ENCODE data around the gene CFAP97D1.

CFAP97D1 gene

GRCh38 chr17:43816336-43817320 is 36.4 kb downstream of the CFAP97D1 start:
- H3K4me3 ChIP-seq (ENCODE audit: low read length, poor library complexity, severe bottlenecking) = no peak overlapping the region
- no peaks in the 10 kb centered on the region for H3K9me3 ChIP-seq (ENCODE audit: insufficient read depth, low read depth, low read length)
- no peak overlapping the region for H3K9ac ChIP-seq (ENCODE audit: low read depth, low read length, poor library complexity, severe bottlenecking)
- H3F3A ChIP-seq (ENCODE audit: low read depth) = no peaks in the 10 kb centered on the region
- no peak overlapping the region for H3K4me2 ChIP-seq (ENCODE audit: low read depth, low read length, poor library complexity, severe bottlenecking)
- H3K4me1 ChIP-seq (ENCODE audit: insufficient read depth, low read length, poor library complexity, severe bottlenecking) = no peaks in the 10 kb centered on the region
- H3K27me3 ChIP-seq (ENCODE audit: insufficient read depth, low read length, poor library complexity, severe bottlenecking) = no peaks in the 10 kb centered on the region
- H4K20me1 ChIP-seq (ENCODE audit: insufficient read depth, low read length, poor library complexity, severe bottlenecking) = no peaks in the 10 kb centered on the region
- no peak overlapping the region for H2AFZ ChIP-seq (ENCODE audit: low read length)
- H3K79me2 ChIP-seq (ENCODE audit: insufficient read depth, low read length) = no peaks in the 10 kb centered on the region
- no peaks in the 10 kb centered on the region for H3K36me3 ChIP-seq (ENCODE audit: insufficient read depth, low read length)
- no peaks in the 10 kb centered on the region for H3K9me2 ChIP-seq (replicated peaks; ENCODE audit: low read depth, low read length)
- TF ChIP-seq CTCF (conservative IDR thresholded peaks at IDR 0.05; ENCODE audit: low read length) = no peak
- no peak for TF ChIP-seq EZH2phosphoT487 (IDR thresholded peaks at IDR 0.05; ENCODE audit: borderline replicate concordance)

- Histone ChIP-seq H2AFZ (ENCODE audit: low read length) (no peak overlapping the region), H4K20me1 (ENCODE audit: insufficient read depth, low read length, poor library complexity, severe bottlenecking) (no peaks in the 10 kb centered on the region), H3K27me3 (ENCODE audit: insufficient read depth, low read length, poor library complexity, severe bottlenecking) (no peaks in the 10 kb centered on the region), H3K9me3 (ENCODE audit: insufficient read depth, low read depth, low read length) (no peaks in the 10 kb centered on the region), H3F3A (ENCODE audit: low read depth) (no peaks in the 10 kb centered on the region), H3K9ac (ENCODE audit: low read depth, low read length, poor library complexity, severe bottlenecking) (no peak overlapping the region), H3K4me3 (ENCODE audit: low read length, poor library complexity, severe bottlenecking) (no peak overlapping the region), H3K36me3 (ENCODE audit: insufficient read depth, low read length) (no peaks in the 10 kb centered on the region), H3K79me2 (ENCODE audit: insufficient read depth, low read length) (no peaks in the 10 kb centered on the region), H3K9me2 (replicated peaks; ENCODE audit: low read depth, low read length) (no peaks in the 10 kb centered on the region), H3K4me1 (ENCODE audit: insufficient read depth, low read length, poor library complexity, severe bottlenecking) (no peaks in the 10 kb centered on the region), H3K4me2 (ENCODE audit: low read depth, low read length, poor library complexity, severe bottlenecking) (no peak overlapping the region)
- TF ChIP-seq CTCF (conservative IDR thresholded peaks at IDR 0.05; ENCODE audit: low read length) = no peak
- TF ChIP-seq EZH2phosphoT487 (IDR thresholded peaks at IDR 0.05; ENCODE audit: borderline replicate concordance) = no peak
Observed at GRCh38 chr17:43817826-43818225, 37.6 kb downstream of the CFAP97D1 start.

GRCh38 chr17:43818966-43819365 is 38.7 kb downstream of the CFAP97D1 start:
- Histone ChIP-seq H3K4me2 (ENCODE audit: low read depth, low read length, poor library complexity, severe bottlenecking) (no peak overlapping the region), H3K9ac (ENCODE audit: low read depth, low read length, poor library complexity, severe bottlenecking) (no peak overlapping the region), H3K9me3 (ENCODE audit: insufficient read depth, low read depth, low read length) (no peaks in the 10 kb centered on the region), H3K36me3 (ENCODE audit: insufficient read depth, low read length) (no peaks in the 10 kb centered on the region), H3K27me3 (ENCODE audit: insufficient read depth, low read length, poor library complexity, severe bottlenecking) (no peaks in the 10 kb centered on the region), H3K9me2 (replicated peaks; ENCODE audit: low read depth, low read length) (no peaks in the 10 kb centered on the region), H3K4me3 (ENCODE audit: low read length, poor library complexity, severe bottlenecking) (no peak overlapping the region), H4K20me1 (ENCODE audit: insufficient read depth, low read length, poor library complexity, severe bottlenecking) (no peaks in the 10 kb centered on the region), H3K4me1 (ENCODE audit: insufficient read depth, low read length, poor library complexity, severe bottlenecking) (no peaks in the 10 kb centered on the region), H3K79me2 (ENCODE audit: insufficient read depth, low read length) (no peaks in the 10 kb centered on the region), H3F3A (ENCODE audit: low read depth) (no peaks in the 10 kb centered on the region), H2AFZ (ENCODE audit: low read length) (no peak overlapping the region)
- TF ChIP-seq CTCF (conservative IDR thresholded peaks at IDR 0.05; ENCODE audit: low read length) (no peak), EZH2phosphoT487 (IDR thresholded peaks at IDR 0.05; ENCODE audit: borderline replicate concordance) (no peak)

All from Loucy (cell line).